Osteocyte (in vitro differentiated cells): Measurements from ENCODE around the gene NDUFC1. TPM values are rescaled to one million over a fixed set of nuclear protein-coding genes. Genes with fewer than 3 reads are reported as not detected.

ENCODE experiments used
- DNase-seq: peaks from one replicate; pipeline ENCODE4 v3.0.0; 2021; ENCODE audit warnings: mixed read lengths; ENCODE audit not compliant: unreplicated experiment; ENCODE audit errors: extremely low spot score
- H3K27ac Mint-ChIP-seq: one replicate; pipeline ENCODE4 v1.8.0; 2021; ENCODE audit warnings: mild to moderate bottlenecking, mixed read lengths; ENCODE audit not compliant: unreplicated experiment
- H3K27me3 Mint-ChIP-seq: one replicate; pipeline ENCODE4 v1.8.0; 2021; ENCODE audit warnings: mixed read lengths; ENCODE audit not compliant: unreplicated experiment
- H3K36me3 Mint-ChIP-seq: one replicate; pipeline ENCODE4 v1.8.0; 2021; ENCODE audit warnings: mixed read lengths; ENCODE audit not compliant: unreplicated experiment
- H3K4me1 Mint-ChIP-seq: one replicate; pipeline ENCODE4 v1.8.0; 2021; ENCODE audit warnings: mixed read lengths; ENCODE audit not compliant: unreplicated experiment
- H3K4me3 Mint-ChIP-seq: one replicate; pipeline ENCODE4 v1.8.0; 2021; ENCODE audit warnings: mild to moderate bottlenecking, moderate library complexity, mixed read lengths; ENCODE audit not compliant: unreplicated experiment
- H3K9me3 Mint-ChIP-seq: one replicate; pipeline ENCODE4 v1.8.0; 2021; ENCODE audit warnings: mixed read lengths; ENCODE audit not compliant: unreplicated experiment
- CTCF ChIP-seq: fragments of 200-600 bp; sonication (generic); IDR thresholded peaks from 2 replicates; pipeline ENCODE4 v1.5.0; 2021; ENCODE audit warnings: antibody characterized with exemption, mild to moderate bottlenecking, moderate library complexity
- total RNA-seq: library from RNA; stranded (reverse); gene quantifications from 2 replicates; pipeline ENCODE4 v1.2.1, GENCODE V29; 2021

The NDUFC1 gene
- total RNA-seq, 1 donor from 2014 or later = 43.7 TPM

DNA sequence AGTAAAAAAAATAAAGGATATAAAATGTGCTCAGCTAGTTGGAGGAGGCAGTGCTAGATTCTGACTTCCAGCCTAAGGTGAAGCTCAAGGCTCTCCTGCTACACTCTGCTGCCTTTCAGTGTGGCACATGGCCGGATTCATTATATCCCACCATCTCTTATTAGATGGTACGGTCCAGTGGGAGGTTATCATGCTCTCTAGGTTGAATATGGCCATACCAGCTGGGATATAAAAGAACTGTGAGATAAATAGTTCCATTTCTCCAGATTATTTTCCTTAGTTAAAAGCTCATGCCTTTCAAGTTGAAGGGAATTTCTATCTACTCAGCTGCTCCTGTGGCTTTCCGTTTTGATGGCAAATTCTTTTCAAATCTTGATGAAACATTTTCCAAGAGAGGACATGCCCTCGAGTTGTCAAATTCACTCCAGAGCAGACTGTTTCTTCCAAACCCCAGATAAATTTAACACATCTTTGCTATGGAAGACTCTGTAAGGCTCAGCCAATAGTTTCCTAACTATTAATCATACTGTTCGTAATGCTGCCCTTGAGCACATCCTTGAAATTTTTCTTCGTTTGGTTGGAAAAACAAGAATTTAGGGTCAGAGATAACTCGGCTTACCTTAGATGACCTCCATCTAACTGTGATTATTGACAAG lies 20.1 kb downstream of the NDUFC1 start:
- H3K27me3 Mint-ChIP-seq = no peaks in the 10 kb centered on the region
- peak overlapping the region; percentile 75 for H3K27ac Mint-ChIP-seq
- peaks cover 38% of the 10 kb centered on the region for H3K4me1 Mint-ChIP-seq
- H3K9me3 Mint-ChIP-seq = no peaks in the 10 kb centered on the region
- TF ChIP-seq CTCF = no peak
- peak overlapping the region; percentile 35 for H3K4me3 Mint-ChIP-seq
- DNase-seq = no peak
- H3K36me3 Mint-ChIP-seq = no peaks in the 10 kb centered on the region

- DNase-seq = peak; percentile 85
- H3K4me3 Mint-ChIP-seq = peak within 1 kb of the TSS; percentile 83
- H3K27ac Mint-ChIP-seq = no peak within 1 kb of the TSS
- no peaks in the 10 kb centered on the region for H3K27me3 Mint-ChIP-seq
- no peaks in the 10 kb centered on the region for H3K9me3 Mint-ChIP-seq
- H3K4me1 Mint-ChIP-seq = peaks cover 38% of the 10 kb centered on the region
- no peak for TF ChIP-seq CTCF
- H3K36me3 Mint-ChIP-seq = no peaks in the 10 kb centered on the region
These were observed 22.3 kb downstream of the NDUFC1 start, which contains the start of gene MGARP for GRCh38 chr4:139279760-139280620. Gene MGARP (minus strand): TSS chr4:139280225. CDS start chr4:139280158, 67 bp downstream.

- DNase-seq = no peak
- Mint-ChIP-seq H3K27ac (no peak overlapping the region), H3K36me3 (no peaks in the 10 kb centered on the region), H3K9me3 (no peaks in the 10 kb centered on the region), H3K4me1 (peaks cover 38% of the 10 kb centered on the region), H3K4me3 (peak overlapping the region; percentile 83), H3K27me3 (no peaks in the 10 kb centered on the region)
- no peak for TF ChIP-seq CTCF
These were observed 23.1 kb downstream of the NDUFC1 start for GRCh38 chr4:139278912-139279759.

DNA sequence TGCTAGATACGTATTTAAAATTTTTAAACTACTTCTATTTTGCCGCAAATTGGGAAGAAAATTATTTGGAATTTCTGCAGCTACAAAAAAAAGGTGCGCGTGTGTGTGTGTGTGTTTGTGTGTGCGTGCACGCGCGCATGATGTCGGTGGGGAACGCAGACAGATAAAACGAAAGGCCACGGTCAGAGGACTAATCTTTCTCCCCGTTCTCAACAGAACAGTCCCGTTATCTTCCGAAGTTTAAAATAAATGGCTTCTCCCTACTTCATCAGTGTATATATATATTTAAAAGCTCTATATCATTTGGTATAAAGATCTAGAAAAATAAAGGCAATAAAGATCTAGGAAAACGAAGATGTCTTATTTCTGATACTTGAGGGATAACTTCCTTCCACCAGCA lies 23.8 kb downstream of the NDUFC1 start:
- no peak for TF ChIP-seq CTCF
- H3K4me3 Mint-ChIP-seq = peak overlapping the region; percentile 83
- DNase-seq = no peak
- H3K4me1 Mint-ChIP-seq = peaks cover 37% of the 10 kb centered on the region
- H3K27ac Mint-ChIP-seq = no peak overlapping the region
- peaks cover 1% of the 10 kb centered on the region for H3K36me3 Mint-ChIP-seq
- H3K27me3 Mint-ChIP-seq = no peaks in the 10 kb centered on the region
- no peaks in the 10 kb centered on the region for H3K9me3 Mint-ChIP-seq
